GM18505 (cell line): ENCODE measurements around the gene MAP3K7CL.
A peak's percentile ranks its signal among the peaks of the same experiment; 100 is the strongest.

ENCODE experiments used
- ATAC-seq: cut with Tn5 transposase; IDR thresholded peaks from one replicate; pipeline ENCODE4 v1.9.1; 2021; ENCODE audit not compliant: unreplicated experiment
- POLR2A ChIP-seq: IDR thresholded peaks from 4 replicates; pipeline ENCODE4 v1.6.1; 2011; ENCODE audit warnings: borderline replicate concordance; ENCODE audit not compliant: insufficient read depth, insufficient read length; ENCODE audit errors: extremely low read depth

MAP3K7CL gene

GRCh38 chr21:29105218-29105617, 25.2 kb upstream of the MAP3K7CL start:
- no peak for ATAC-seq

DNA sequence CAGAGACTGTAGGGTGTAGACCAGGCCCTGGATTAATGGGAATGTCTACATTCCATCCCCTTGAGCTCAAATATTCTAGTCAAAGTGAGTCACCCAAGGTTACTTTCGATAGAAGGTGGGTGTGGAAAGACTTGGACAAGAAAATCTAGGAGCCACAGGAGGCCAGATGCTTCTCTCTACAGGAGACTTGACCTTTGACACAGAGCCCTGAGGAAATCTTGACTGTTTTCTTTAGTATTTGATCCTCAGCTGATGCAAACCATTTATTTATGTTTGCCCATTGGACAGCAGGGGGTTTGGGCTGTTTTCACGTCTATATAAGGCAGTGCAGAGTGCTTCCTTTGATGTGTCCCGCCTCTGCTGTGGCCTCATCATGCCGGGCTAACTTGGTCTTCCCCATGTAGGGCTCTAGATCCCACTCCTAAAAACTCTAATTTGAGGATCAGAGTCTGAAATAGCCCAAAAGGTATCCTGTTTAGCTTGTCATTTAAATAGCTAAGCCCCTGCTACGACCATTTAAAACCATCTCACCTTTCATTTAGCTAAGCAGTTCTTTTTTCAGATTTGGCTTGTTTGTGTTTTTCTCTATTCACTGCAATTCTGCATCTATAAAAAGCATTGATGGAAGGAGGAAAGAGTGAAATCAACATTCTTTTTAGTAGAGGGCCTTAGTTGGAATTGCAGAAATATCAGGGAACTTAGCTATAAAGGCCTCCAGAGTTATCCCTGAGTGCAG, 15.5 kb upstream of the MAP3K7CL start:
- no peak for TF ChIP-seq POLR2A
- ATAC-seq: no peak

More at GRCh38 chr21:29105218-29105617, 25.2 kb upstream of the MAP3K7CL start:
- TF ChIP-seq POLR2A: no peak

GRCh38 chr21:29115899-29116298, 14.5 kb upstream of the MAP3K7CL start:
- no peak for TF ChIP-seq POLR2A
- no peak for ATAC-seq

DNA sequence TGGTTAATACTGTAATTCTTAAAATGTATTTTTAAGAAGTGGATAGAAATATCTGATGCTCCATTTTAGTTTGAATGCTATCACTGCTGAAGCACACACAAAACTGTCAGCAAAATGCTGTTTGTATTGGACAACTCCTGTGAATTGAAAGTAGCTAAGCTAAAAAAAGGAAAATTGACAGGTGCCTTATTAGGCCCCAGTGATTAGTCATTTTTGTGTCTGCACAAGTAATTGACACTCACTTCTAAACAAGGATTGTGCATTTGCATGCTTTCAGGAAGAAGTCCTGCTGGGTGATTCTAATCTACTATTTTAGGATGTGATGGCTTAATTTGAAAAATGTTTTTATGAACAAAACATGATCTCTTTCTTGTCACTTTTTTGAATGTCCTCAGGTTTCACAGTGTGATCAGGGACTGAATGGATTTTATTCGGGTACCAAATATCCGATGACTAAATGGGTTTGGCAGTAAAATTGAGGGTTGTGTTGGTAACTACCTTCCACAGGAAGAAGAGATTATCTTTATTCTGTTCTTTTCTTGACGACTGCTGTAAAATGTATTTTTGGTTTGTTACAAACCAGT, 13.0 kb upstream of the MAP3K7CL start:
- no peak for TF ChIP-seq POLR2A
- no peak for ATAC-seq

GRCh38 chr21:29121759-29122158, 8.7 kb upstream of the MAP3K7CL start:
- TF ChIP-seq POLR2A: peak; percentile 59
- ATAC-seq: peak; percentile 66

DNA sequence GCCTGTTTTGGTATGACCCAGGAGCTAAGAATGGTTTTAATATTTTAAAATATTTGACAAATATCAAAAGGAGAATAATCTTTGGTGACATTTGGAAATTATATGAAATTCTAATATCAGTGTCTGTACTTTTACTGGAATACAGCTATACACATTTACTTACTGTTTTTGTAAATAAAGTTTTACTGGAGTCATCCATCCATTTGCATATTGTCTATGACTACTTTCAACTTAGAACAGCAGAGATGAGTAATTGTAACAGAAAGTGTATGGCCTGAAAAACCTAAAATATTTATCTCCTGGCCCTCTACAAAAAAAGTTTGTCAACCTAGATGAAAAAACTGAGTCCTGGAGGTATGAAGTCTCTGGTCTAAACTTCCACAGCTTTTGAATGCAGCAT, 5.8 kb upstream of the MAP3K7CL start:
- TF ChIP-seq POLR2A: no peak
- no peak for ATAC-seq

DNA sequence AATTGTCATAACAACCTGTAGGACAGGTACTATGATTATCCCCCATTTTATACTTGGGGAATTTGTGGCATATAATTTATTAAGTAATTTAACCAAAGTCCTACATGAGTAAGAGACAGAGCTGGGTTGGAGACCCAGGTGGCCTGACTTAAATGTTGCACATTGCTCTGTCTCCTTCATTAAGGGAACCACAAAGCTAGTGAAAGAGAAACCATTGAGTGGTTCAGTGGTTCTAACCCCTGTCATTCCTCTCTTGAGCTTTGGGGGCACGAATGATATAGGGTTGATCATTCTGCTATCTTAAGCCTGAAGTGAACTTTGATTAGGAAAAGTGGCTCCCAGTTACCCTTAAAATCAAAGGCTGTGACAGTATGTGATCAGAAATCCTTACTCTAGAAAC, 5.3 kb upstream of the MAP3K7CL start:
- ATAC-seq: peak; percentile 84
- no peak for TF ChIP-seq POLR2A

GRCh38 chr21:29125979-29126378, 4.5 kb upstream of the MAP3K7CL start:
- TF ChIP-seq POLR2A: no peak
- ATAC-seq: no peak

DNA sequence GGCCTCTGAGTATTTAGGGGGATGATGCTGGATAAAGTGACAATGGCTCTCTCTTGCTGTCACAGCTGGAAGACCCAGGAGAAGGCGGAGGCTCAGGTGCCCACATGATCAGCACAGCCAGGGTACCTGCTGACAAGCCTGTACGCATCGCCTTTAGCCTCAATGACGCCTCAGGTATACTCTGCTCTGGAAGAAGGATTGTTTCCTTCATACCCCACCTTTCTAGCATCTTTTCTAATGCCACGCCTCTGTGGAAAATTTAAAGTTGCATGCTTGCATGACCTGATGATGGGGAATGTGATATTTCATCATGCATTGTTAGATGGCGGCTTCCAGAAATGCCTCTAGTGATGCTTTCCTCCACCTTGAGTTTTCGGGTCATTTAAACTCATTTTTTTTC, 2.8 kb downstream of the MAP3K7CL start:
- no peak for ATAC-seq
- no peak for TF ChIP-seq POLR2A

DNA sequence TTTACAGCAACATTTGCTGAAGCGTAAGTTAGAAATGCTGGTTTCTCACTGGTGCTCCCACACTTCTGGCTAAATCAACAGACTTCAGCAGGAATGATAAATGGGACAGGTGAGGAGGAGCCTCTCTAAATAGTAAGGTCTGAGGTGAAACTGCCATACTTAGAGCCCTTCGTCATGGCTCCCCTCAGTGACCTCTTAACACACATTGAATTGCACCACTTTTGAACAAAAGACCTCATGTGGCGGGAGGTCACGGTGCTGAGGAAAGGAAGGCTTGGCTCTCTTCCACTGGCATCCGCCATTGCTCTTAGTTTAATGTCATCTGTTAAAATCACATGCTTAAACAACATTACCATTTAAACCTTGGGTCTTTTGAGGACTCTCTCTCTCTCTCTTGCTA, 3.4 kb downstream of the MAP3K7CL start:
- no peak for ATAC-seq
- no peak for TF ChIP-seq POLR2A

DNA sequence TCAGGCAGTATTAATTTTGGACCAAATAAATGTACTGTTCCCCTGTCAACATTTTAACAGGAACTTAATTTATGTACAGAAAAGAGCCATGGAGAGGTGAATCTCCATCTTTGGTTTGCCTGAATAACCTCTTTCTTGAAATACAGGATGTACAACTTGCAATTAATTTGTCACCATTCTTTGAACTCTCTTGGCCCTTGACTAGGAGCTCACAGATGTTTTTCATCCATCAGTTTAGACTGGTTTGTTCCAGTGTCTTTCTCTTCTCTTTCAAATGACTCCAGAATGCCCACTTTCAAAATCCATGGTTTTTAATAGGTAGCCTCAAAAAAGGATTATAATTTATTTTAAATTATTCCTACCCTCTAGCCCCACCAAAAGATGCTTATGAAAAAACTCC, 5.0 kb downstream of the MAP3K7CL start:
- no peak for TF ChIP-seq POLR2A
- ATAC-seq: no peak

GRCh38 chr21:29136033-29136432, 5.6 kb downstream of the MAP3K7CL start:
- ATAC-seq: no peak
- TF ChIP-seq POLR2A: no peak

GRCh38 chr21:29144736-29145353, 14.4 kb downstream of the MAP3K7CL start:
- ATAC-seq: no peak

DNA sequence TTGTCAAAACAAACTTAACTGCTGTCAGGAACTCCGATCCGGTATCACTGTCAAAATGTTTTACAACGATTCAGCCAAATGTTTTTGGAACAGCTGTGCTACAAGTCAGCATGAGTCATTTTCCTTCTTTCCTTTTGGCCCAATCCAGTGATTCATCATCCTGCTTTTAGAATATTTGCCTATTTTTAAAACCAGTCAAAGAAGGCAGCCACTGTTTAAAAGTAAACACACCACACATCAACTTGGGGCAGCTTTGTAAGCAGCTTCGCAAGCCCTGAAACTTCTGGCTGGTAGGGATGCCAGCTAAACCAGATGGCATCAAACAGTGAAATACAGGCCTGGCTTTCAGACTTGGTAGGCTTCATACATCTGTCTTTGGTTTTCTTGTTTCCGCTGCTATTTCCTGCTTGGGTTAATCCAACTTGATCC, 14.9 kb downstream of the MAP3K7CL start:
- ATAC-seq: no peak
- no peak for TF ChIP-seq POLR2A

More at GRCh38 chr21:29144736-29145353, 14.4 kb downstream of the MAP3K7CL start:
- no peak for TF ChIP-seq POLR2A
